ENCODE results near the gene DPYSL3.

Gene DPYSL3

GRCh38 chr5:147360816-147361215, 149.1 kb downstream of the DPYSL3 start:
- DNase-seq = no peak

- no peak for DNase-seq
Measured at GRCh38 chr5:147359581-147359980, 150.3 kb downstream of the DPYSL3 start.

- DNase-seq = no peak
Measured at GRCh38 chr5:147359101-147359500, 150.8 kb downstream of the DPYSL3 start.

GRCh38 chr5:147349241-147349640, 160.6 kb downstream of the DPYSL3 start:
- DNase-seq = no peak

GRCh38 chr5:147348451-147348850, 161.4 kb downstream of the DPYSL3 start:
- no peak for DNase-seq

- no peak for DNase-seq
Measured at GRCh38 chr5:147348046-147348445, 161.8 kb downstream of the DPYSL3 start.

- no peak for DNase-seq
Measured at GRCh38 chr5:147346006-147346561, 163.8 kb downstream of the DPYSL3 start.

GRCh38 chr5:147344861-147345260, 165.0 kb downstream of the DPYSL3 start:
- DNase-seq = no peak

- DNase-seq = no peak
Measured at GRCh38 chr5:147341345-147341744, 168.5 kb downstream of the DPYSL3 start.

- no peak for DNase-seq
Measured at GRCh38 chr5:147340941-147341340, 168.9 kb downstream of the DPYSL3 start.

Data from NCI-H748 treated with DMSO at 0.1 percent for 48 hours (cell line).